ENCODE results near the gene POFUT2. TPM values are rescaled to one million over a fixed set of nuclear protein-coding genes. Genes with fewer than 3 reads are reported as not detected.

POFUT2 gene
- total RNA-seq, 1 experiment from 2014 or later: 31.4 TPM

DNA sequence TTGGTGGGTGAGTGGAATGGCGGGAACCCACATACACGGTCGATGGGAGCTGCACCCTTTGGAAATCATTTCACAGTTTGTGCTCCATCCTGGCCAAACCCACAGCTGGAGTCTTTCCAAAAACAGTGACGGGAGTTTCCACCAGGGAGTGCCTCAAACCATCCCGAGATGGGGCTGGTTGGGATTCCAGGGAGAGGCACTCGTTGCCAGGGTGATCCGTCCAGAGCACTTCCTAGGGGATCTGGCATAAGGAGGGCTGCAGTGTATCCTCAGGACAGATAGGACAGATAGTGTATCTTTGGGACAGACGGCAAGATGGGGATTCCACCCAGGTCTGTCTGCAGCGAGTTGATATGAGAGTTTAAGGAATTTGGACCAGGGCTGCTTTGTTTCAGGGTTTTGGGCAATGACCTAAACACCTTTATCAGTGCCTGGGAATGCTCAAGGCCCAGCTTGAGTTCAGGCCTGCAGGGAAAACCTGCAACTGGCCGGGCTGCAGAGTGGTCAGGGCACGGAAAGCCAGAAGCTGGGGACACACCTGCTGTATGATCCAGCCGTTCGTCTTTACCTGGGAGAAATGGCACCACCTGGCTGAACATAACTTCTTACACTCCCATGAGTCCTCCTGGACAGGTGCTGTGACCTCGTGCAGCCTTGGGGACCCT lies 3.4 kb upstream of the POFUT2 start:
- Mint-ChIP-seq H3K4me1 (ENCODE audit: low read depth, unreplicated experiment) (no peaks in the 10 kb centered on the region), H3K27ac (ENCODE audit: unreplicated experiment) (no peak overlapping the region), H3K9me3 (ENCODE audit: low read depth, unreplicated experiment) (no peaks in the 10 kb centered on the region), H3K36me3 (ENCODE audit: insufficient read depth, unreplicated experiment) (peaks cover 19% of the 10 kb centered on the region), H3K4me3 (ENCODE audit: low read depth, unreplicated experiment) (no peak overlapping the region), H3K27me3 (ENCODE audit: unreplicated experiment) (no peaks in the 10 kb centered on the region)
- CTCF ChIA-PET: no interaction called here
- no peak for TF ChIP-seq CTCF (IDR thresholded peaks at IDR 0.05; ENCODE audit: unreplicated experiment)
- BruUV-seq (replicated peaks): no TSS peak
- DNase-seq: no peak
- intact Hi-C loops (cut with micrococcal nuclease; ENCODE audit: unreplicated experiment): no loop called here

DNA sequence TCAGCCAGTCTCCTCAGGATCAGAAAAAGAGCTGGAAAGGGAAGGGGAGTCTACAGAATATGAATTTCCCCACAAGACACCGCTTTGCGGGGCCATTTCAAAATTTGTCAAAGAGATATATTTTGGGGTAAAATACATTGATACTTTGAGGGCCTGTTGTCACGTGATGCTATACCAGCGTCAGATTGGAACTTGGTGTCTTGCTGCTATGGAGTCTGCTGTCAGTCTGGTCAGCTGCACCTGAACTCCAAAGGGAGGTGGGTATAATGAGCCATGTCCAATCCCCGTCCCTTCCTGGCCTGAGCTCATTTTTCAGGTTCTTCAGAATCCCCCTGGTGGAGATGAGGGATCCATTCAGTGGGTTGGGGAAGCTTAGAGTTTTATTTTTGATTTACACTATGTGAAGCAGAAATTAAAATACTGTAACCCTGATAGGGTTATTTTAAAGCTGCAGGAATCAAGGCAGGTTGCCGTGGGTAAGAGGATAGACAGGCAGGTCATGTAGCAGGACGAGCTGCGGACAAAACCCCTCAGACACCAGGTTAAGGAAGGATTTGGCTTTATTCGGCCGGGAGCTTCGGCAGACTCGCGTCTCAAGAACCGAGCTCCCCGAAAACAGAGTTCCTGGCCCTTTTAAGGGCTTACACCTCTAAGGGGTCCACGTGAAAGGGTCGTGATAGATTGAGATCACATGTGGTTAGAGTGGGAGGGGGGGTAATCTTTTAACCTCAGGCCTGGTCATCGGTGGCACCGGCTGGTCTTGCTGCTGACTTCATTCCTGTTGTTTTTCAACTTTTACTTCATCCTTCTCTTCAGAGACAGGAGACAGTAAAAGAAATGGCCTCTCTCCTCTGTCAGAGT lies 2.2 kb upstream of the POFUT2 start:
- no peak for TF ChIP-seq CTCF (IDR thresholded peaks at IDR 0.05; ENCODE audit: unreplicated experiment)
- no TSS peak for BruUV-seq (replicated peaks)
- Mint-ChIP-seq H3K4me3 (ENCODE audit: low read depth, unreplicated experiment) (no peak overlapping the region), H3K27ac (ENCODE audit: unreplicated experiment) (no peak overlapping the region), H3K36me3 (ENCODE audit: insufficient read depth, unreplicated experiment) (peaks cover 24% of the 10 kb centered on the region), H3K4me1 (ENCODE audit: low read depth, unreplicated experiment) (no peaks in the 10 kb centered on the region), H3K9me3 (ENCODE audit: low read depth, unreplicated experiment) (no peaks in the 10 kb centered on the region), H3K27me3 (ENCODE audit: unreplicated experiment) (no peaks in the 10 kb centered on the region)
- CTCF ChIA-PET: interaction anchor here (0.7 to 1.2 kb wide), 2 partner anchors 149 to 153 kb away, joined by 3 read pairs; no protein-coding TSS in a partner anchor
- intact Hi-C loops (cut with micrococcal nuclease; ENCODE audit: unreplicated experiment): no loop called here
- no peak for DNase-seq

DNA sequence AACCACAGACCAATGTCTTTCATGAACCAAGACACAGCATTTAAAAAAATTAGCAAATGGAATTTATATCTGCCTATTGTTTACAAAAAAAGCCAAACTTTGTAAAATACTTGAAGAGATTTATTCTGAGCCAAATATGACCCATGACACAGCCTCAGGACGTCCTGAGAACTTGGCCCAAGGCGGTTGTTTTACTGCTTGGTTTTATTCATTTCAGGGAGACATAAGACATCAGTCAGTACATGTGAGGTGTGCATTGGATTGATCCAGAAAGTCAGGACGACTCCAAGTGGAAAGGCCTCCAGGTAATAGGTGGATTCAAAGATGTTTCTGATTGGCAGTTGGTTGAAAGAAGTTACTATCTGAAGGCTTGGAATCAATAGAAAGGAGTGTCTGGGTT lies 1.4 kb upstream of the POFUT2 start:
- no peak for DNase-seq
- no peak overlapping the region for H3K4me3 Mint-ChIP-seq (ENCODE audit: low read depth, unreplicated experiment)
- CTCF ChIA-PET: interaction anchor here (0.7 to 1.2 kb wide), 2 partner anchors 149 to 152 kb away, joined by 3 read pairs; no protein-coding TSS in a partner anchor
- intact Hi-C loops (cut with micrococcal nuclease; ENCODE audit: unreplicated experiment): no loop called here
- no peak overlapping the region for H3K27ac Mint-ChIP-seq (ENCODE audit: unreplicated experiment)
- no TSS peak for BruUV-seq (replicated peaks)
- no peaks in the 10 kb centered on the region for H3K4me1 Mint-ChIP-seq (ENCODE audit: low read depth, unreplicated experiment)
- H3K27me3 Mint-ChIP-seq (ENCODE audit: unreplicated experiment): no peaks in the 10 kb centered on the region
- peaks cover 25% of the 10 kb centered on the region for H3K36me3 Mint-ChIP-seq (ENCODE audit: insufficient read depth, unreplicated experiment)
- no peaks in the 10 kb centered on the region for H3K9me3 Mint-ChIP-seq (ENCODE audit: low read depth, unreplicated experiment)
- TF ChIP-seq CTCF (IDR thresholded peaks at IDR 0.05; ENCODE audit: unreplicated experiment): no peak

- DNase-seq: no peak
- H3K4me1 Mint-ChIP-seq (ENCODE audit: low read depth, unreplicated experiment): no peaks in the 10 kb centered on the region
- no peaks in the 10 kb centered on the region for H3K9me3 Mint-ChIP-seq (ENCODE audit: low read depth, unreplicated experiment)
- peak overlapping the region; percentile 68 for H3K4me3 Mint-ChIP-seq (ENCODE audit: low read depth, unreplicated experiment)
- no peak for TF ChIP-seq CTCF (IDR thresholded peaks at IDR 0.05; ENCODE audit: unreplicated experiment)
- intact Hi-C loops (cut with micrococcal nuclease; ENCODE audit: unreplicated experiment): no loop called here
- H3K36me3 Mint-ChIP-seq (ENCODE audit: insufficient read depth, unreplicated experiment): peaks cover 30% of the 10 kb centered on the region
- BruUV-seq (replicated peaks): no TSS peak
- H3K27me3 Mint-ChIP-seq (ENCODE audit: unreplicated experiment): no peaks in the 10 kb centered on the region
- no peak overlapping the region for H3K27ac Mint-ChIP-seq (ENCODE audit: unreplicated experiment)
- CTCF ChIA-PET: interaction anchor here (0.6 to 1.0 kb wide), 3 partner anchors 34 to 148 kb away, joined by 3 to 5 read pairs (median 5); no protein-coding TSS in a partner anchor
These were observed 746 bp upstream of the POFUT2 start for GRCh38 chr21:45288441-45288841.
